Activated CD4-positive, alpha-beta T cell treated with anti-CD3 and anti-CD28 coated beads, Interleukin-10, Interleukin-2, amounts not matched to agents 100 ng/mL and 50 ng/mL, durations not matched to agents 16 hours and 8 hours (primary cell): ENCODE data around the gene ZBTB21.
"Not testable (repeated sequence)": the region's sequence is repeated elsewhere in the genome, so short reads cannot be mapped to it uniquely, and the experiment has no call there.

Experiments used
- DNase-seq: peaks from one replicate; pipeline ENCODE4 v3.0.0-alpha.2; 2020

The ZBTB21 gene

GRCh38 chr21:41965045-41965444 lies 45.1 kb downstream of the ZBTB21 start:
- DNase-seq = no peak

GRCh38 chr21:41964171-41964570 lies 46.0 kb downstream of the ZBTB21 start:
- DNase-seq = no peak

GRCh38 chr21:41962425-41962966 lies 47.7 kb downstream of the ZBTB21 start:
- DNase-seq = no peak

GRCh38 chr21:41961753-41962152 lies 48.4 kb downstream of the ZBTB21 start:
- no peak for DNase-seq

- no peak for DNase-seq
These were observed 48.9 kb downstream of the ZBTB21 start for GRCh38 chr21:41961282-41961701.

GRCh38 chr21:41960386-41960785 lies 49.8 kb downstream of the ZBTB21 start:
- DNase-seq = no peak

GRCh38 chr21:41959697-41960096 lies 50.5 kb downstream of the ZBTB21 start:
- not testable (repeated sequence) for DNase-seq

- no peak for DNase-seq
These were observed 51.1 kb downstream of the ZBTB21 start for GRCh38 chr21:41958886-41959563.

GRCh38 chr21:41957991-41958766 lies 52.0 kb downstream of the ZBTB21 start:
- no peak for DNase-seq

- no peak for DNase-seq
These were observed 53.0 kb downstream of the ZBTB21 start for GRCh38 chr21:41956926-41957729.

- DNase-seq = no peak
These were observed 54.6 kb downstream of the ZBTB21 start for GRCh38 chr21:41955516-41955915.

- no peak for DNase-seq
These were observed 55.3 kb downstream of the ZBTB21 start for GRCh38 chr21:41954654-41955499.

- peak; percentile 23 for DNase-seq
These were observed 56.1 kb downstream of the ZBTB21 start, which contains the start of gene C2CD2 for GRCh38 chr21:41953831-41954653. Gene C2CD2, minus strand, starts transcription at chr21:41954018. Its CDS starts 370 bp downstream, at chr21:41953648.

GRCh38 chr21:41953249-41953830 lies 56.8 kb downstream of the ZBTB21 start:
- no peak for DNase-seq

GRCh38 chr21:41952568-41953248 lies 57.5 kb downstream of the ZBTB21 start:
- DNase-seq = no peak

- DNase-seq = no peak
These were observed 58.1 kb downstream of the ZBTB21 start for GRCh38 chr21:41951876-41952567.

GRCh38 chr21:41950941-41951351 lies 59.2 kb downstream of the ZBTB21 start:
- DNase-seq = no peak

- not testable (repeated sequence) for DNase-seq
These were observed 60.5 kb downstream of the ZBTB21 start for GRCh38 chr21:41949631-41950030.

GRCh38 chr21:41948901-41949300 lies 61.3 kb downstream of the ZBTB21 start:
- DNase-seq = no peak
